GM21825 (cell line): ENCODE data around the gene SYNE2.

ENCODE experiments used
- ATAC-seq: cut with Tn5 transposase; IDR thresholded peaks from one replicate; pipeline ENCODE4 v1.9.1; 2021; ENCODE audit warnings: mild to moderate bottlenecking, moderate library complexity; ENCODE audit not compliant: unreplicated experiment

Gene SYNE2

GRCh38 chr14:64186231-64187129, 333.7 kb downstream of the SYNE2 start:
- no peak for ATAC-seq

- ATAC-seq = no peak
These were observed 334.5 kb downstream of the SYNE2 start for GRCh38 chr14:64187331-64187730.

- ATAC-seq = no peak
These were observed 338.2 kb downstream of the SYNE2 start for GRCh38 chr14:64190974-64191502.

GRCh38 chr14:64191756-64192155, 339.0 kb downstream of the SYNE2 start:
- no peak for ATAC-seq

- no peak for ATAC-seq
These were observed 341.0 kb downstream of the SYNE2 start for GRCh38 chr14:64193821-64194220.

GRCh38 chr14:64194404-64194803, 341.6 kb downstream of the SYNE2 start:
- no peak for ATAC-seq

GRCh38 chr14:64195199-64195598, 342.4 kb downstream of the SYNE2 start:
- ATAC-seq = peak; percentile 59

- ATAC-seq = no peak
These were observed 343.3 kb downstream of the SYNE2 start for GRCh38 chr14:64196056-64196455.

GRCh38 chr14:64196814-64197411, 344.1 kb downstream of the SYNE2 start:
- peak; percentile 45 for ATAC-seq

- ATAC-seq = no peak
These were observed 345.2 kb downstream of the SYNE2 start for GRCh38 chr14:64197996-64198395.

GRCh38 chr14:64198486-64198885, 345.7 kb downstream of the SYNE2 start:
- ATAC-seq = no peak

- ATAC-seq = no peak
These were observed 347.4 kb downstream of the SYNE2 start for GRCh38 chr14:64200170-64200569.

GRCh38 chr14:64201296-64201695, 348.5 kb downstream of the SYNE2 start:
- no peak for ATAC-seq

GRCh38 chr14:64201921-64202545, 349.2 kb downstream of the SYNE2 start:
- ATAC-seq = no peak

GRCh38 chr14:64202716-64203115, 349.9 kb downstream of the SYNE2 start:
- no peak for ATAC-seq

GRCh38 chr14:64203366-64204006, 350.7 kb downstream of the SYNE2 start:
- ATAC-seq = no peak

- ATAC-seq = no peak
These were observed 355.5 kb downstream of the SYNE2 start for GRCh38 chr14:64208261-64208660.

GRCh38 chr14:64208981-64209380, 356.2 kb downstream of the SYNE2 start:
- no peak for ATAC-seq

- peak; percentile 73 for ATAC-seq
These were observed 356.8 kb downstream of the SYNE2 start for GRCh38 chr14:64209444-64210131.

- no peak for ATAC-seq
These were observed 357.4 kb downstream of the SYNE2 start for GRCh38 chr14:64210216-64210615.
